C4-2B (cell line): ENCODE data around the gene TUBGCP2.

Experiments used
- H3K27ac ChIP-seq: fragments of 450-650 bp; 2 replicates; pipeline ENCODE4 v1.5.1; 2017
- ZFX ChIP-seq: fragments of 450-650 bp; IDR thresholded peaks from 2 replicates; pipeline ENCODE4 v1.6.1; 2017
- TF ChIP-seq, protein P1 (sequence below): fragments of 450-650 bp; conservative IDR thresholded peaks from 2 replicates; pipeline ENCODE4 v1.5.1; 2017; ENCODE audit warnings: mild to moderate bottlenecking

The TUBGCP2 gene

DNA sequence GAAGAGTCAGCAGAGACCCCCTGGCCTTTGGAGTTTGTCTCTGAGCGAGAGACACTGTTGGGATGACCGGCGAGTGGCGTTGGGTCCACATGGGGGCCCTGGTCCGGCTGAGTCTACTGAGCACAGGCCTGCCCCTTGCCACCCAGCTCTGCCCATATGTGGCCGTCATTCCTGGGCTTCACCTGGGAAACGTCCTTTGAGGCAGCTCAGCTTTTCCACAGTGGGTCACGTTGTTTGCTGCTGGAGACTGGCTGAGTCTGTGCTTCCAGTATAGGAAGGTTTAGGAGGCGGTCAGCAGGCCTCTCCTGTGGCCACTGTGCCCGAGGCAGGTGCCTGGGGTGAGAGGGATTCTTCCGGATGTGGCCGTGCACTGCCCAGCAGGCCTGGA is 49.1 kb downstream of the TUBGCP2 start:
- H3K27ac ChIP-seq = peak overlapping the region; percentile 84
- TF ChIP-seq, protein P1, sequence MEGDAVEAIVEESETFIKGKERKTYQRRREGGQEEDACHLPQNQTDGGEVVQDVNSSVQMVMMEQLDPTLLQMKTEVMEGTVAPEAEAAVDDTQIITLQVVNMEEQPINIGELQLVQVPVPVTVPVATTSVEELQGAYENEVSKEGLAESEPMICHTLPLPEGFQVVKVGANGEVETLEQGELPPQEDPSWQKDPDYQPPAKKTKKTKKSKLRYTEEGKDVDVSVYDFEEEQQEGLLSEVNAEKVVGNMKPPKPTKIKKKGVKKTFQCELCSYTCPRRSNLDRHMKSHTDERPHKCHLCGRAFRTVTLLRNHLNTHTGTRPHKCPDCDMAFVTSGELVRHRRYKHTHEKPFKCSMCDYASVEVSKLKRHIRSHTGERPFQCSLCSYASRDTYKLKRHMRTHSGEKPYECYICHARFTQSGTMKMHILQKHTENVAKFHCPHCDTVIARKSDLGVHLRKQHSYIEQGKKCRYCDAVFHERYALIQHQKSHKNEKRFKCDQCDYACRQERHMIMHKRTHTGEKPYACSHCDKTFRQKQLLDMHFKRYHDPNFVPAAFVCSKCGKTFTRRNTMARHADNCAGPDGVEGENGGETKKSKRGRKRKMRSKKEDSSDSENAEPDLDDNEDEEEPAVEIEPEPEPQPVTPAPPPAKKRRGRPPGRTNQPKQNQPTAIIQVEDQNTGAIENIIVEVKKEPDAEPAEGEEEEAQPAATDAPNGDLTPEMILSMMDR = no peak
- no peak for TF ChIP-seq ZFX

DNA sequence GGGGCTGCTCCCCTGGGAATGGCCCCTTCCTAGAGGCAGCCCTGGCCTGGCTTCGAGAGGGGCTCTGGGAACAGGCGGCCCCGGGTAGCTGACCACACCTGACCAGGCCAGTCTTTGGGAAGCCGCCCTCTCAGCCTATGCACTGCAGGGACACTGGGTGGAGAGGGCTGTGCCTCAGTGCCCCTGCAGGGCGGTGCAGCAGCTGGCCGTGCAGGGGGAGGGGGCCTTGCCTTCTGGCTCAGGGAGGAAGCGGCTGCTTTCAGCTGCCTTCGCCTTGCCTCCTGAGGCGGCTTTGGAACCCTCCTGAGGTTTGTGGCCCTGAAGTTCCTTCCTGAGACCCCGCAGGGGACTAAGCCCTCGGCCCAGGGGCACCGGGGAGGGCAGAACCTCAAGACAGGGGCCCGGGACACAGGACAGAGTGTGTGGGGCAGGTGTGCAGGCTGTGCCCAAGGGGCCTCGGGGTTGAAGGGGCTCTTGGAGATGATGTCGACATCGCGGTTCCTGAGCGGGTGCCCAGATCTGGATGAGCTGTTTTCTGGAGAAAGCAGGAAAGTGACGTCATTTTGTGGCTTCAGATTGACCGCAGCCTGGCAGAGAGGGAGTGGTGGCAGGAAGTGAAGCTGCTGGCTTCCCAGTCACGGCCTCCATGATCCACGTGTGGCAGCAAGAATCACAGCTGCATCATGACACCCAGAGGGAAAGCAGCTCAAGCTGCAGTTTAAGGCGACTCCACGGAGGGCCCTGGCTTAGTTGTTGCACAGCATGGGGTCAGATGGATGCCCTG is 49.7 kb downstream of the TUBGCP2 start:
- TF ChIP-seq ZFX = no peak
- TF ChIP-seq, protein P1 = no peak
- peak overlapping the region; percentile 84 for H3K27ac ChIP-seq

DNA sequence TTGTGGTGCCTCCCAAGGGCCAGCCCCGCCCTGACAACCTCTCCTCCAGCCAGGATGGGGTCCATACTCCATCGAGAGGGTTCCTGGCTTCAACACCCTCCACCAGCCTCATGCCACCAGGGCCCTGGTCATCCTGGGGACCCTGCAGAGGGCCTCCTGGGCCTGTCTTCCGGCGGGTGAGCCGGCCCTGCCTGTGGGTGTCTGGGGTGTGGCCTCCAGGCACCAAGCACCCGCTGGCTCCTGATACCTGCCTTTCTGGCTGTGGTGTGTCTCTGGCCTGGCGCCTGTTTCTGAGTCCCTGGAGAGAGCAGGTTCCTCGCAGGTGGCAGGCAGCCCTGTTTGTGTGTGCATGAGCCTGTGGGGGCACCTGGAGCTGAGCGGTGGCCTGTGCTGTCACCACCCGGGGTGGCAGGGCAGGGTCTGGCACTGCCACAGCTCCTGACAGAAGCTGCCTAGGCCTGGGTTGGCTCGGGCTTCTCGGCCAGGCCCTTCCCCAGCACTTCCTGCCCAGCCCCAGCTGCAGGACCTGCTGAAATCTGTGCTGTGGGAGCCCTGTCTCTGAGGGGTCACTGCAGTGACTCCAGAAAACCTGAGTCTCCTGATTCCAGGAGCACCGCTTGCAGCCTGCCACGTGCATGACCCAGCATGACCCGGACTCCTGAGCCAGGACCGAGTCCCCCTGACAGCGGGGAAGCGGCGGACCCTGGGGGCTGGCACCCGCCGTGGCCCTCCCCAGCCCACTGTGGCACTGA is 50.4 kb downstream of the TUBGCP2 start:
- peak overlapping the region; percentile 84 for H3K27ac ChIP-seq

GRCh38 chr10:133257489-133258065 is 51.1 kb downstream of the TUBGCP2 start:
- peak overlapping the region; percentile 84 for H3K27ac ChIP-seq
- TF ChIP-seq ZFX = 0 out of 2 replicates have a peak, but pooled peaks have one; percentile 29
- TF ChIP-seq, protein P1 = peak; percentile 88

More for the DNA sequence above, 50.4 kb downstream of the TUBGCP2 start:
- TF ChIP-seq, protein P1 = no peak
- TF ChIP-seq ZFX = no peak

GRCh38 chr10:133255323-133255722 is 53.3 kb downstream of the TUBGCP2 start:
- TF ChIP-seq, protein P1 = no peak
- TF ChIP-seq ZFX = no peak
- no peak overlapping the region for H3K27ac ChIP-seq

GRCh38 chr10:133254421-133255120 is 54.1 kb downstream of the TUBGCP2 start:
- TF ChIP-seq, protein P1 = no peak
- TF ChIP-seq ZFX = no peak
- H3K27ac ChIP-seq = no peak overlapping the region
